Activated CD4-positive, alpha-beta T cell treated with anti-CD3 and anti-CD28 coated beads, Interleukin-2, amount 50 U/mL, for 48 hours (primary cell): ENCODE data around the gene ACER3.
"Not testable (repeated sequence)": the region's sequence is repeated elsewhere in the genome, so short reads cannot be mapped to it uniquely, and the experiment has no call there.

Source experiments
- DNase-seq, 2 experiments: peaks; one replicate each; pipeline ENCODE4 v3.0.0-alpha.2; 2020

Gene ACER3

GRCh38 chr11:76837696-76838677 lies 22.7 kb upstream of the ACER3 start:
- DNase-seq, result no peak

DNA sequence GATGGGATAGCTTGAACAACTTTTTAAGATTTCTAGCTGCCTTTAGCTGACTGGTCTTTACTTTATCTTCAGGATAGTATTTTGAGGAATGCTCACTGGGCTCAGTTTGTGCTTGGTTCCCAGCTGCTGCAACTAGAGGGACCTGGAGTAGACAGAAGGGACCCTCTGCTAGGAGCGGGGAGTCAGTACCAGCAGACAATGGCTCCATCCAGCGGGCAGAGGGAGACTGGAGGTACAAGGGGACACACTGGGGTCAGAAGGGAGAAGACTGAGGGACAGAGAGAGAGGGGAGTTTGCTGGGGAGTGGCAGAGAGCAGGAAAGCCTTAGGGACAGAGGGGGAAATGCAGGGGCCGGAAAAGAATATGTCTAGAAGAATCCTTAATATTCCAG lies 22.0 kb upstream of the ACER3 start:
- DNase-seq, result no peak

GRCh38 chr11:76839311-76839710 lies 21.4 kb upstream of the ACER3 start:
- no peak for DNase-seq

DNA sequence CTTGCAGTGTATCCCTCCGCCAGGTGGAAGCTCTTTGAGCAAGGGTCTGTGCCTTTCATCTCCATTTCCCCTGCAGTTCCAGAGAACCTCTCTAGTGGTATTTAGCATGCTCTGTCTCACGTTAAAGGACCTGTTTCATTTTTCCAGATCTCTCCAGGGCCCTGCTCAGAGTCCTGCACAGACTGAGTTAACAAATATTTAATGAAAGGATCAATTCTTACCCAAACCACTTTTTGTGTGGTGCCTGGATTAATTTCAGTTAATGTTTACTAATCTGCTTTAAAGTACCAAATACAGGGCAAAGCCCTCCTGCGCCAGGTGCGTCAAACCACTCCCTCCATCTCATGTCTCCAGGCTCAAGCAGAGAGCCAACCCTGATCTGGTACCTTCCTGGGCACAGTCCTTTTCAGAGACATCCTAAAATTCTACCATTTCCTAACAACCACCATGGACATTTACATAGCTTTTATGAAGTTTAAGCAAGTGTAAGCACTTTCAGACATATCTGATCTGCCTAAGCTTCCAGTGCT lies 18.7 kb upstream of the ACER3 start:
- no peak for DNase-seq

DNA sequence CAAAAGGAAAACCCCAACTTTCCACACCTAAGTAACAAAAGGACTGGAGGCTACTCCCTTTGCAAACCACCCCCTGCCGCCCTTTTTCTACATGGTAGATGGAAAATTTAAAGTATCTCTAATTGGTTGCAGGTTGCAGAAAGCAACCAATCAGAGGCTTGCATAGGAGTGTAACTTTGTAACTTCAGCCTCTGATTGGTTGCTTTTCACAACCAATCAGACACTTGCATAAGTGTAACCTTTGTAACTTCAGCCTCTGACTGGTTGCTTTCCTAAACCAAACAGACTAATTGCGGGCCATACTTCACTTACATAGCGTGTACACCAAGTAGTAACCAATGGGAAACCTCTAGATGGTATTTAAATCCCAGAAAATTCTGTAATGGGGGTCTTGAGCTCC lies 16.8 kb upstream of the ACER3 start:
- DNase-seq, result no peak

DNA sequence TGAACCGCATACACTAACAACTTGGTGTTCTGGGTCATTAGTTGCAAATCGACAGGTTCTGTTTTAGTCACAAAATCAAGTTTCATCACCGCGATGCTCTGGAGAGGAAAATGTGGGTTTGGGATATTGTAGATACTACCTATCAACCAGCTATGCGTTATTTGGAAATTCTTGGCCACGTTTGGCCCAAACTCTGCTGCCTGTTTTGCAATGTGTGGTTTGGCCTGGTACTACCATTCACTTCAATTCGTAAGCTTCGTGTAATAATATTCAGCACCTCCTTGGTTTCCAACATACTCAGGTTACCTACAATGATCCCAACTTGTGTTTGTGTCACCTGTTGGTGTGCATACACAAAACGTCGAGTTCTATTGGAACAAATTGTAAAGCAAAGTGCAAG lies 16.2 kb upstream of the ACER3 start:
- no peak for DNase-seq

DNA sequence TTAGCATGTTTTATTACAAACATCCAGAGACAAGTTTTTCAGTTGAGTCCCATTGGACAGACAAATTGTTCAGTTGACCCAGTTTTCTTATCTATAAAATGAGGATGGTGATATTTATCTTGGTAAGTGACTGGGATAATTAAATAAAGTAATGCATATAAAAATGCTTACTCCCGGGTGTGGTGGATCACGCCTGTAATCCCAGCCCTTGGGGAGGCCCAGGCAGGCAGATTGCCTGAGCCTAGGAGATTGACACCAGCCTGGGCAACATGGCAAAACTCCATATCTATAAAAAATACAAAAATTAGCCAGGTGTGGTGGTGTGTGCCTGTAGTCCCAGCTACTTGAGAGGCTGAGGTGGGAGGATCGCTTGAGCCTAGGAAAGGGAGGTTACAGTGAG lies 15.6 kb upstream of the ACER3 start:
- no peak for DNase-seq

DNA sequence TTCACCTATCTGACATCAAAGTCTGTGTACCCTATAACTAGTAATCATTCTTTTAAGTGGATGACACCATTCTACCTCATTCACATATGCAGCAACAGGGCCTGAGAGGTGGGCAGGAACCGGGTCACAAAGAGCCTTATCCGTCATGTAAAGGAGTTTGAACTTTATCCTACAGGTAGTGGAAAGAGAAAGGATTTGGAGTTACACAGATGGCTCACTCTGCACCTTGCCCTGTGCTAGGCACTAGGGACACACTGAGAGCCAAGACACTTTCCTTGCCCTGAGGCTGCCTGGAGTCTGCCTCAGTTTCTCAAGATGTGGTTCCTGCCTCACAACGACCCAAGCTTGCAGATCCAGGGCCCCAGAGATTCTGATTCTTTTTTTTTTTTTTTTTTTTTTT lies 14.3 kb upstream of the ACER3 start:
- DNase-seq, result no peak

DNA sequence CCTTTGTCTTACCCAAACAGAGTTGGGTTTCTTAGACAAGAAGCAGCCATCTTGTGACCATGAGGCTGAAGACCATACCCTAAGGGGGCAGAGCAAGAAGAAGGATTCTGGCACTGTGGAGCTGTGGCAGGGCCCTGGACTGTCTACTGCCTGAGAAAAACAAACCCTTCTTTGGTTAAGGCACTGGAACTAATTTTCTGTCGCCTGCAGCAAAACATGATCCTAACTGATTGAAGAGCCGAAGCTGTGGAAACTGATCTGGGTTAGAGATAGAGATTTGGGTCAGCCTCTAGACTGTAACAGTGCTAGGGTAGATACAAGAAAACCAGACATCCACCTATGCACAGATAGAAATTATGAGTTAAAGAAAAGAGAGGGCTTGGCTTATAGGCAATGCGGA lies 11.3 kb upstream of the ACER3 start:
- no peak for DNase-seq

- DNase-seq, result no peak
These were observed 10.6 kb upstream of the ACER3 start for GRCh38 chr11:76850130-76850529.

- DNase-seq, result no peak
These were observed 9.9 kb upstream of the ACER3 start for GRCh38 chr11:76850815-76851214.

DNA sequence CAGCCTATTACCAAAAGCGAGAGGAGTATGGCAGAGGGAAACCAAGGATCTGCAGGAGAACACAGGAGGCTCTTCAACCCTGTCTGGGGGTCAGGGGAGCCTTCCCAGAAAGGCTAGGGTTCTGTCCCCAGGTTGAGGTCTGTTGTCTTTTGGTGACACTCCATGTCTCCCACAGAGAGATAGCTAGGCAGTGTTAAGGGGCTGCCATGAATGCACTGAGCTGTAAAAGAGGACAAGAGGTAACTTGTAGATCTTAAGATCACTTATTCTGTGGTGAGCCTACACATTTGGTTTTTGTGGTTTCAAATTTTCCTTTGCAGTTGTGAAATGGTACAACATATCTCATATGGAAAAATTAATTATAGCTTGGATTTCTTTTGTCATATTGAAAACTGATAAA lies 6.0 kb upstream of the ACER3 start:
- DNase-seq, result no peak

- not testable (repeated sequence) for DNase-seq
These were observed 5.0 kb upstream of the ACER3 start for GRCh38 chr11:76855670-76856069.

GRCh38 chr11:76856106-76856505 lies 4.6 kb upstream of the ACER3 start:
- DNase-seq, result no peak

DNA sequence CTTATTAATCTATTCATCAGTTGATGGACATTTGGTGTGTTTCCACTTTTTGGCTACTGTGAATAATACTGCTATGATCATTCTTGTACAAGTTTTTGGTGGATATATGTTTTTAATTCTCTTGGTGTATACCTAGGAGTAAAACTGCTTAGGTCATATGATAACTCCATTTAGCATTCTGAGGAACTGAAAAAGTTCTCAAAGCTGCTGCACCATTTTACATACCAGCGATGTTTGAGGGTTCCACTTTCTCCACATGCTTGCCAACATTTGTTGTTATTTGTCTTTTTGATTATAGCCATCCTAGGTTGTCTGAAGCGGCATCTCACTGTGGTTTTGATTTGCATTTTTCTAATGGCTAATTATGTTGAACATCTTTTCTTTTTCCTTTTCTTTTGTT lies 4.1 kb upstream of the ACER3 start:
- no peak for DNase-seq

DNA sequence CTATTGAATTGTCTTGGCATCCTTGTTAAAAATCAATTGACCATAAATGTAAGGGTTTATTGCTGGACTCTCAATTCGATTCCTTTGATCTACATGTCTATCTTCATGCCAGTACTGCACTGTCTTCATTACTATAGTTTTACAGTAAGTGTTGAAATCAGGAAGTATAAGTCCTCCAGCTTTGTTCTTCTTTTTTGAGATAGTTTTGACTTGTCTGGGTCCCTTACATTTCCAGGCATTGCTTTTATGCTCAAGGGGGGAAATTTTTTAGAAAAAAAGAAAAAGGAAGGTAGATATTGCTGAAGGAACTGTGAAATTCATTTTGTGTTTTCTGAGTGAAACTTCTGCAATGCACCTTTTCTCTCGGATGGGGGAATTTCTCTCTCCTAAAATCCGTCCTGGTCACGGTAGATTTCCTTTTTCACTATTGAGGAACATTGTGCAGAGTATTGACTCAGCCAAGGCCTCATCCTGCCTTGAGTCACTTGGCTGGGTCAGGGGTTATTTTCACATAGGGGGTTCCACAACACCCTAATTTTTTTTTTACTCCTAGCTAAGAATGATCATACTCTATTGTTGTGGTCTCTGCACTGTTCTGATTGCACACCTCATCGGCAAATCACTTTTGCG lies 2.8 kb upstream of the ACER3 start:
- DNase-seq, result no peak

- DNase-seq, result no peak
These were observed 950 bp upstream of the ACER3 start for GRCh38 chr11:76859708-76860227.

- DNase-seq, result no peak
These were observed 804 bp downstream of the ACER3 start for GRCh38 chr11:76861490-76861953.

DNA sequence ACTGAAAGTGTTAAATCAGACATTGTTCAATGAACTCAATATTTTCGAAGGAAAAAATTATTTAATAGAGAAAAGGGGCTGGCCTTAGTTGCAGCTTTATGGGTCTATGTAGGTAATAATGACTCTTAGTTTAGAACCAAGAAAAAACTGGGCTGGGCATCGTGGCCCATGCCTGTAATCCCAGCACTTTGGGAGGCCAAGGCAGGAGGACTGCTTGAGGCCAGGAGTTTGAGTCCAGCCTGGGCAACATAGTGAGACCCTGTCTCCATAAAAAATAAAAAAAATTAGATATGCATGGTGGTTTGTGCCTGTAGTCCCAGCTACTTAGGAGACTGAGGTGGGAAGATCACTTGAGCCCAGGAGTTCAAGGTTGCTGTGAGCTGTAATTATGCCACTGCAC lies 2.1 kb downstream of the ACER3 start:
- not testable (repeated sequence) for DNase-seq

DNA sequence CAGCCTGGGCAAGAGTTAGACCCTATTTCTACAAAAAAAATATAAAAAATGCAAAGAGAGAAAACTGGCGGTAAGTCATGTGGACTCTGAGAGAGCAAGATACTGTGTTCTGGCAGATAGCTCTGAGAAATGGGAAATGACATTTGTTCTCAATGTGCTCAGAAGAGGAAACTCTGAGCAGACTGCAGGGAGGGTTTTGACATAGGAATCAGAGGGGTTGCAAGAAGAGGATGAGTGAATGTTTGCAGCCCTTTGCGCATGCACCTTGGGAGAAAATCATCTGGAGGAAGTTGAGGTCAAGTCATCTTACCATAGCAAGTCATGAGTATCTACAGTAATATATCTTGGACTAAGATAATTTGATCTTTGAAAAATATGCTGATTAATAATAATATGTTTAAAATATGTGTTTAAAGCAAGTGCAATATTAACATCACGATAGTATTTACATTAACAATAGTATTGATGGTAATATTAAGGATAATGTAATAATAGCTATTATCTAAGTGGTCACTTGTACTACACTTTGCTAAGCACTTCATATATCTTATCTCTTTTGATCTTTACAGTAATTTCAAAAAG lies 2.6 kb downstream of the ACER3 start:
- DNase-seq, result no peak

DNA sequence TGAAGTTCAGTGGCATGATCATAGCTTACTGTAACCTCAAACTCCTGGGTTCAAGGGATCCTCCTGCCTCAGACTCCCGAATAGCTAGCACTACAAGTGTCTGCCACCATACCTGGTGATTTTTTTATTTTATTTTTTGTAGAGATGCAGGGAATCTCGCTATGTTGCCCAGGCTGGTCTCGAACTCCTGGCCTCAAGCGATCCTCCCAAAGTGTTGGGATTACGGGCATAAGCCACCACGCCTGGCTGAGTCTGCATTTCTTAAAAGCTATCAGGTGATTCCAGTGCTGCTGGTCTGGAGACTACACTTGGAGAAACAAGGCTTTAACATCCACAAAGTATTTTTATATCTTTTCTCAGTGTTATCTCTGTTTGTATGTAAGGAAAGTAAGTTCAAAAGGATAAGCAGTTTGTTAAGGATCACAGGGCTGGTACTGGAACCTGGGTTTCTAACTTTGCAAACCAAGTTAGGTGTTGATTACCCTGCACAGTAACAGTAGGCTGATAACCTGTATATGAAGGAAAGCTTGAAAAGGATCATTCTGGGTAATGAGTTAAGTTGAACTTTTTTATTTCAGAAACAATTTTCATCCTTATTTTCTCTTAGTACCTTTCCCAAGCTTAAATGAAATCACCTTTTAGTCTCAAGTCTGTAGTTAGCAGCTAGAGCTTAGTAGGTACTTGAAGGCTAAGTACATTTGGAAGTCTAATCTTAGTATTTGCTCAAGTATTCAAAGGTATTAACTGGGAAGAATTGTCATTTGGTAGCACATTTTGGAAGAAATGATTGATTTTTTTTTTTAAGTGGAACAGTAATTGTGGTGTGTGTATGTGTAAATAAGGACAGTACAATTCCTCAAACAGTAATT lies 12.5 kb downstream of the ACER3 start:
- no peak for DNase-seq

GRCh38 chr11:76878014-76878413 lies 17.3 kb downstream of the ACER3 start:
- no peak for DNase-seq
